Transverse colon (tissue), 4 donors: ENCODE measurements around the gene JAKMIP1. TPM values are rescaled to one million over a fixed set of nuclear protein-coding genes. Genes with fewer than 3 reads are reported as not detected.

Experiments
- DNase-seq: peaks from one replicate; pipeline ENCODE4 v3.0.0-alpha.2; 2019
- H3K27ac ChIP-seq, 4 donors: fragments of 200-600 bp; sonication (generic); 2 replicates each; pipeline ENCODE4 v1.5.1; 2016 to 2018; ENCODE audit warnings: inconsistent platforms in 4 of 4
- H3K27me3 ChIP-seq: fragments of 200-600 bp; sonication (generic); 2 replicates; pipeline ENCODE4 v1.5.1; 2017; ENCODE audit warnings: inconsistent platforms
- H3K36me3 ChIP-seq, 4 donors: fragments of 200-600 bp; sonication (generic); 2 replicates each; pipeline ENCODE4 v1.5.1; 2017 to 2019; ENCODE audit warnings: inconsistent platforms in 4 of 4
- H3K4me1 ChIP-seq, 4 donors: fragments of 200-600 bp; sonication (generic); 2 replicates each; pipeline ENCODE4 v1.5.1; 2017 to 2020; ENCODE audit warnings: inconsistent platforms in 4 of 4
- H3K4me3 ChIP-seq, 4 donors: fragments of 200-600 bp; sonication (generic); 1 replicate in 1 of 4; 2 replicates in 3 of 4; pipeline versions ENCODE4 v1.5.1 to v1.6.1; 2017 to 2019; ENCODE audit warnings: inconsistent platforms in 4 of 4
- H3K9me3 ChIP-seq, 2 donors: fragments of 200-600 bp; sonication (generic); 2 replicates each; pipeline ENCODE4 v1.5.1; 2017 to 2019; ENCODE audit warnings: inconsistent platforms in 2 of 2
- CTCF ChIP-seq, 5 experiments: fragments of 200-600 bp in 3 of 5; fragments of 450-650 bp in 2 of 5; sonication (generic) in 3 of 5; IDR thresholded peaks; 1 replicate in 2 of 5; 2 replicates in 3 of 5; pipeline ENCODE4 v1.5.1; 2016 to 2017; ENCODE audit warnings: antibody characterized with exemption in 5 of 5, inconsistent platforms in 3 of 5, mild to moderate bottlenecking in 2 of 5, moderate library complexity in 1 of 5
- EP300 ChIP-seq: sonication (generic); formaldehyde crosslinking; IDR thresholded peaks from one replicate; pipeline ENCODE4 v1.6.1; 2017; ENCODE audit warnings: antibody characterized with exemption, low read depth
- POLR2A ChIP-seq: fragments of 450-650 bp; IDR thresholded peaks from one replicate; pipeline ENCODE4 v1.6.1; 2016; ENCODE audit warnings: antibody characterized with exemption, mild to moderate bottlenecking, moderate library complexity
- POLR2AphosphoS5 ChIP-seq, 3 donors: sonication (generic); formaldehyde crosslinking; IDR thresholded peaks; one replicate each; pipeline ENCODE4 v1.6.1; 2016; ENCODE audit warnings: antibody characterized with exemption in 3 of 3
- WGBS, 2 donors: methylation state at CpG; one replicate each; pipeline ENCODE4 v1.1.5; 2018; ENCODE audit warnings: low coverage in 1 of 2; 5-methylcytosine and 5-hydroxymethylcytosine counted together
- in situ Hi-C, 4 donors: fragments of 200-750 bp; cut with MboI; loops; one replicate each; pipeline versions ENCODE4 v1.15.0 to v1.15.1; 2017; ENCODE audit warnings: low sequenced_read_pairs in 3 of 4, low pct_ligation_motif_present in 1 of 4, low pct_unique_long_range_greater_than_20kb in 1 of 4
- intact Hi-C: fragments of 100-400 bp; cut with DNase I; formaldehyde crosslinking; loops from one replicate; pipeline ENCODE4 v1.15.1; 2023; ENCODE audit warnings: low total_unique reads
- total RNA-seq, 4 donors: library from RNA; depleted of rRNA; stranded (reverse); fragments of >200 nt; gene quantifications; one replicate each; pipeline ENCODE4 v1.1.0, GENCODE V29; 2016

Gene JAKMIP1
- total RNA-seq, 4 donors from 2014 or later, result 1.2 to 1.7 TPM; not detected in 2

- in situ Hi-C loops (no loop called here), intact Hi-C loops (no loop called here)
- Histone ChIP-seq H3K4me1 (no peaks in the 10 kb centered on the region), H3K9me3 (no peaks in the 10 kb centered on the region), H3K27ac (no peak overlapping the region), H3K27me3 (peaks cover under 1% of the 10 kb centered on the region), H3K4me3 (no peak overlapping the region), H3K36me3 (no peaks in the 10 kb centered on the region)
- TF ChIP-seq POLR2A (no peak), POLR2AphosphoS5 (IDR thresholded peaks at IDR 0.05) (no peak), CTCF (IDR thresholded peaks at IDR 0.05) (no peak), EP300 (no peak)
- 60 to 83% methylated on average over 1 to 8 of the region's 8 CpGs for WGBS, 2 donors
- no peak for DNase-seq
These were observed 9.9 kb downstream of the JAKMIP1 start for GRCh38 chr4:6190486-6190885.

- Histone ChIP-seq H3K4me3 (no peak overlapping the region), H3K27me3 (no peaks in the 10 kb centered on the region), H3K36me3 (no peaks in the 10 kb centered on the region), H3K27ac (no peak overlapping the region), H3K4me1 (no peaks in the 10 kb centered on the region), H3K9me3 (no peaks in the 10 kb centered on the region)
- intact Hi-C loops (no loop called here), in situ Hi-C loops (no loop called here)
- DNase-seq, result no peak
- WGBS, 2 donors, result 88% methylated on average over 5 of the region's 5 CpGs; no CpG with 5 or more reads in 1 of the 2 donors
- TF ChIP-seq CTCF (IDR thresholded peaks at IDR 0.05) (no peak), EP300 (no peak), POLR2AphosphoS5 (IDR thresholded peaks at IDR 0.05) (no peak), POLR2A (no peak)
These were observed 10.8 kb downstream of the JAKMIP1 start for GRCh38 chr4:6189511-6189910.

- Histone ChIP-seq H3K36me3 (no peaks in the 10 kb centered on the region), H3K27me3 (no peaks in the 10 kb centered on the region), H3K9me3 (no peaks in the 10 kb centered on the region), H3K4me1 (no peaks in the 10 kb centered on the region), H3K4me3 (no peak overlapping the region), H3K27ac (no peak overlapping the region)
- 70 to 74% methylated on average over 4 to 8 of the region's 8 CpGs for WGBS, 2 donors
- TF ChIP-seq CTCF (IDR thresholded peaks at IDR 0.05) (no peak), EP300 (no peak), POLR2A (no peak), POLR2AphosphoS5 (IDR thresholded peaks at IDR 0.05) (no peak)
- intact Hi-C loops (no loop called here), in situ Hi-C loops (no loop called here)
- no peak for DNase-seq
These were observed 11.6 kb downstream of the JAKMIP1 start for GRCh38 chr4:6188687-6189305.

- no peaks in the 10 kb centered on the region for H3K36me3 ChIP-seq
- DNase-seq, result no peak
- TF ChIP-seq CTCF (IDR thresholded peaks at IDR 0.05), result no peak
- no peak for TF ChIP-seq POLR2A
- no peak for TF ChIP-seq POLR2AphosphoS5 (IDR thresholded peaks at IDR 0.05)
- no peaks in the 10 kb centered on the region for H3K9me3 ChIP-seq
- no peaks in the 10 kb centered on the region for H3K4me1 ChIP-seq
- WGBS, 2 donors, result 65% methylated on average over 5 of the region's 5 CpGs; no CpG with 5 or more reads in 1 of the 2 donors
- no peak overlapping the region for H3K27ac ChIP-seq
- in situ Hi-C loops, result no loop called here
- no peak overlapping the region for H3K4me3 ChIP-seq
- intact Hi-C loops, result loop anchor here (5.0 kb wide), 1 partner anchor 402 kb away; no protein-coding TSS in a partner anchor
- H3K27me3 ChIP-seq, result no peaks in the 10 kb centered on the region
These were observed 16.2 kb downstream of the JAKMIP1 start for GRCh38 chr4:6184169-6184568.
